GM12892 (cell line): Measurements from ENCODE around the gene FRY.

Source experiments
- POLR2A ChIP-seq: IDR thresholded peaks from 2 replicates; pipeline ENCODE4 v1.6.1; 2011; ENCODE audit warnings: low read depth, low read length, control low read depth
- POLR2AphosphoS5 ChIP-seq: IDR thresholded peaks from 2 replicates; pipeline ENCODE4 v1.6.1; 2011; ENCODE audit warnings: low read depth, low read length, control low read depth

- TF ChIP-seq POLR2A (no peak), POLR2AphosphoS5 (no peak)
These were observed 16.2 kb downstream of the FRY start for GRCh38 chr13:32047793-32048192.
